SKM-1 (cell line): ENCODE results near the gene SPAG8.
A peak's percentile ranks its signal among the peaks of the same experiment; 100 is the strongest.

Experiments
- DNase-seq: peaks from one replicate; lab custom pipeline; 2025; ENCODE audit not compliant: unreplicated experiment; lab: John Stamatoyannopoulos, UW

SPAG8 gene

DNA sequence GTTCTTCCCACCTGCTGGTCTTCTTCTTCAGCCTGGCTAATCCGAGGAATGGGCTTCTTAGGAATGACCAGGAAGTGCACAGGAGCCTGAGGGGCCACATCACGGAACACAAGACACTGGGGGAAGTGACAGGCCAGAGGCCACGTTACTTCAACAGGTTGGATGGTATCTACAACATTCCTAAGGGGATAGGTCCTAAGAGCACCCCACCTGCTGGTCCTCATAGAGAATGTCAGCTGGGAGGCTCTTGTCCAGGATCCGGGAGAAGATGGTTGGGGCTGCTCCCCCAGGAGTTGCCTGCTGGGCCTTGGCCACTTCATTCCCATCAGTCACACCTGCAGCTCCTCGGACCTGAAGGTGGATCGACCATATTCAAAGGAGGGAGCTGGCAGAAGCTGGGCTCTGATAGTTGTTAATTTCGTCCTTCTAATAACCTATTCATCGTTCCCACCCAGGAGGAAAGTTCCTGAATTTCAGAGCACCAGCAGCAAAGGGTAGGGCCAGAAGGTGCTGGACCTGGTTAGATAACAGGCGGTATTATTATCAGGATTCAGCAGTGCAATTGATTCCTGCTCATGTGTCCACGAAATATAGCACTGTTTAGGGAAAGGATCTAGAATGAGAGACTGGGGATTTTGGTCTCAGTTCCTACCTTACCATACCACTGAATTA is 1.5 kb upstream of the SPAG8 start:
- DNase-seq = no peak

DNA sequence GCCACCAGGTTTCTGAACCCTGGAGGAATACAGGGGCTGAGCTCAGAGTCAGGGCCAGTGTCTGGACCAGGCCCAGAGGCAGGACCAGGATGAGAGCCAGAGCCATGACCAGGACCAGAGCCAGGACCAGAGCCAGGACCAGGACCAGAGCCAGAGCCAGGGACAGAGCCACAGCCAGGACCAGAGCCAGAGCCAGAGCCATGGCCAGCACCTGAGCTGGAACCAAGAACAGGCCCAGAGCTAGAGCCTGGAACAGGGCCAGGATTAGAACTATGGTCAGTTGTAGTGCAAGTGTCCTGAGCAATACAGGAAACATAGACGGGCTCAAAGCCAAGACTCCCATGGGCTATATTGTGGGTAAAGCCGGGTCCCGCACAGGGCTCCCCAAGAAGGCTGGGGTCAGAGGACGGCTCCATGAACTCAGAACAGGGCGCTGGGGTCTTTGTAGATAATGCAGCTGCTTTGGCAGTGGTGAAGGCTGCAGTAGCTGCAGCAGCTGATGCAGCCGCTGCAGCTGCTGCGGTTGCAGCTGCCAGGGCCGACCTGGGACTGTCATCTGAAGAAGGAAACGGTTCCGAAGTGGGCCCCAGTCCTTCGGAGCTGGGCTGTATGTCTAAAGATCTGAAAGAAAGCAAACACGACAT is 559 bp downstream of the SPAG8 start:
- DNase-seq = no peak

DNA sequence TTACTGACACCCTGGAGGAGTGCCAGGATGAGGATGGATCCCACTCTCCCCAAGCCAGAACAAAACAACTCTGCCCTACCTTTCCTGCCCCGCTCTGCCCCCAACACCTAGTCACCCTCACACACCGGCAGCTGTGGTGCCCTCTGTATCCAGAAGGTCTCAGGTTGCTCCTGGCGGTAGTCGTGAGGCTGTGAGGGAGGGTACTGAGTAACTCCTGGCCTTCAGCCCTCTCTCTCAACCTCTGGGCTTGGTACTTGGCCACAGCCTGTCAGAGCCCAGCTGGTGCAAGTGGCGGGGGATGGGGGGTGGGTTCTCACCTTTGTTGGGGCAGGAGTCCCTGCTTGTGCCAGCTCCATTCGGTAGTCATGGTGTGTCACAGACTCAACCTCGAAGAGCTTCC is 1.9 kb downstream of the SPAG8 start:
- DNase-seq = no peak

DNA sequence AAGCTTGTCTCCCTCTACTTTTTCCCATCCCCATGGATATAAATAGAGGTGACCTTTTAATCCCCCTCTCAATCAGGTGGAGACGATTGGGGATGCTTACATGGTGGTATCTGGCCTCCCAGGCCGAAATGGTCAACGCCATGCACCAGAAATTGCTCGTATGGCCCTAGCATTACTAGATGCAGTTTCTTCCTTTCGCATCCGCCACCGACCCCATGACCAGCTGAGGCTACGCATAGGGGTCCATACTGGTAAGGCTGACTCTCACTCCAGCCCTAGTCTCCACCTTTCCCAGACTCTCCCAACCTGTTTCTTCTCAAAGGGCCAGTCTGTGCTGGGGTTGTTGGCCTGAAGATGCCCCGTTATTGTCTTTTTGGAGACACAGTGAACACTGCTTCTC is 3.6 kb downstream of the SPAG8 start:
- no peak for DNase-seq

DNA sequence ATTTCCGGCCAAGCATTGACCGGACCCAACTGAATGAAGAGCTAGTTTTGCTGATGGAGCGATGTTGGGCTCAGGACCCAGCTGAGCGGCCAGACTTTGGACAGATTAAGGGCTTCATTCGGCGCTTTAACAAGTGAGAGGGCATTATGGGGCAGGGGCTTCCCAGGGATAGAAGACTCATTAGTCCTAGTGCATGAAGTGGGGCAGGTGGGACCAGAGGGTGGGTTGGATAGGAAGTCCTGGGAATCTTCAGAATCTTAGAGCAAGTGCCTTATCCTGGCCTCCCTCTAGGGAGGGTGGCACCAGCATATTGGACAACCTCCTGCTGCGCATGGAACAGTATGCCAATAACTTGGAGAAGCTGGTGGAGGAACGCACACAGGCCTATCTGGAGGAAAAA is 6.0 kb downstream of the SPAG8 start:
- no peak for DNase-seq

DNA sequence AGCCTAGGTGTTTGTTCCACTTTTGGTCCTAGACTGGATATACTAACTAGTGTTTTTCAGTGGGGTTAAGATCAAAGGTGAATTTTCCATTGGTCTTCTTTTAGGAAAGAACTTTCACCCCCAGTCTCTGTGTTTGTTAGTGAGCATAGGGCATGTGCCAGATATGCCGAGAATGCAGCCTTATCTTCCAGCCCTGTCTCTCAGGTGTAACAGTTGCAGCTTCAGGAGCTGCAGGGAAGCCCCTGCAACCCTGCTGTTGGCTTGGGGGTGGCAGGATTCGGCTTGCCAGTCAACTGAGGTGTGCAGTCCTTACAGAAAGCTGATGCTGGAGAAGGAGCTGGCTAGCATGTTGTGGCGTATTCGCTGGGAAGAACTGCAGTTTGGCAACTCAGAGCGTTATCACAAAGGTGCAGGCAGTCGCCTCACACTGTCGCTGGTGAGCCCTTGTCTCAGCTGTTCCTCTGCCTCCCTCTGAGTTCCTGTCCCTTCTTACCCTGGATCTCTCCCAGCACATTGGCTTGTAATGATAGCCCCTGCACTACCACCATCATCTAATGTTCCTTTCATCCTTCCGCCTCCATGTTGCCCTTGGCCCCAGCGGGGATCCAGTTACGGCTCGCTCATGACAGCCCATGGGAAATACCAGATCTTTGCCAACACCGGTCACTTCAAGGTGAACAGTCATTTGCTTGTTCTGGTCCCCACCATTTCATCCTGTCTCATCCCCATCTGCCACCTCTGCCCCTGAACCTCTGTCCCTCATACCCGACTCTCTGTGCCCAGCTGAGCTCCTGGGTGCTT is 10.5 kb downstream of the SPAG8 start:
- no peak for DNase-seq

DNA sequence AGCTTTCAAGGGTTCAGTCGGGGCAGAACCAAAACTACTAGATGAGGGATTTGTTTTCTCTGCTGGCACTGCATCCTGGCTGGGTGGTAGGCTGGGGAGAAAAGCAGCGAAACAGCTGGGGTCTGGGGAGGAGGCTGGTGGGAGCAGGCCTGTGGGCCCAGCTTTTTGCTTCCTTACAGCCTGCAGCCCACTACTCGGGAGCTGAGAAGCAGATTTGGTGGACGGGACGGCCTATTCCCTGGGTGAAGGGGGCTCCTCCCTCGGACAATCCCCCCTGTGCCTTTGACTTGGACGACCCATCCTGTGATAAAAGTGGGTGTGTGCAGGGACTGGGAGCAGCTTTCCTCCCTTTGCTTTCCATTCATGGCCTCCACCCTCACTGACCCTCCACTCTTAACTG is 11.5 kb downstream of the SPAG8 start:
- DNase-seq = no peak

DNA sequence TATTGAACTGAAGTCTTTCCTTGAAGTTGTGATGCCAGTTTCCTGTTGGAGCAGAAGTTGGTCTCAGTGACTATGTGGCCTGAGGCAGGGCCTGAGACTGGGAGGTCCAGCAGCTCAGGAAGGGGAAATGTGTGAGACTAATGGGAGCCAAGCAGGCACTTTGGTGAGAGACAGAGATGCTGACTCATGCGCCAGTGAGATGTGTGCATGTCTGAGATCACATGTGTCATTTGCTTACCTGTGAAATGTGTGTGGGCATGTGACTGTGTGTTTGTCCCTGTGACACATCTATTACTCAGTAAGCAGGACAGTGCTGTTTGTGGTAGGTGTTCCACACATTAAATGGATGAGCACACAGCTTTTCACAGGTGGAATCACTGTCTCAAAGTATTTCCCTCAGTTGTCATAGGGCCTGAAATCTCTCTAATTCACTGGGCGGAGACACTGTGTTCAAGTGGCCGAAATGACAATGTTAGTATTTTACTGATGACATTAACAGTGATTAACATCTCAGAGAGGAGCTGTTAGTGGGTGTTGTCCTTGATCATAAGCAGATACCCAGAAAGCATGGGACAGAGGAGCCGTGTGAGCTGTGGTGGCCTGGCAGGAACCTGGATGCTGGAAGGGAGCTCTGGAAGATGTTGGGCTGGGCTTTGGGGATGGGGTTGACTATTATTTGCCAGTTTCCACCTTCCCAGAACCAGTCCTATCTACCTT is 13.2 kb downstream of the SPAG8 start:
- no peak for DNase-seq

DNA sequence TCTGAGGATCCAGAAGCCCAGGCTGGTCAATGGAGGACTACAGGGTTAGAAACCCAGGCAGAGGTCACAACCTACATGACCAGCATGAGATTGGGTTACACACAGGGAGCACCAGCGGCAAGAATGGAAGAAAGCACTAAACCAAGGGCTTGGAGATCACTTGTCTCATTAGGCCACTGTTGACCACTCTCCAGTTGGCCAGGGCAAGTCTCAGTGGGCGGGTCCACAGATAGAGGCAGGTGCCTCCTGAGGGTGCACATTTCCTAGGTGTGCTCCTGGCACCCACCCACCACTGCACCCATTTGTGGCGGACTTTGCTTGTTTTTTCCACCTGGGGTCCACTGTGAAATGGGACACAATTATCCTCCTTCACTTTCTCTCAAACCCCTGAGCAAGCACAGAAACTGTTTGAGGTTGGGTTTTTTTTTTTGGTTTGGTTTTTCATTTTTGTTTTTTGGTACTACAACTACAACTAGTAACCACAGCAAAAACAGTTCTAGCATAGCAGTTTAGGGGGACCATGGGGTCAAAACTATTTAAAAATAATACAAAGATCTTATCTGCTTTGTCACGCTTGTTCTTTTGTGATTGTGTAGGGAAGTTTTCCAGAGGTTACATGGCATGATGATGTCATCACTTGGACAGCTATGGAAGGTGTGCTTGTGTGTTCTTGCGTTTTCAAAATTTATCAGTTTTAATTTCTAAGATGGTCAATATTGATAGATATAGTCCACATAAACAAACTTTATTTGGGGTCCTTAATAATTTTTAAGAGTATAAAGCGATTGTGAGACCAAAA is 14.6 kb downstream of the SPAG8 start:
- DNase-seq = no peak

DNA sequence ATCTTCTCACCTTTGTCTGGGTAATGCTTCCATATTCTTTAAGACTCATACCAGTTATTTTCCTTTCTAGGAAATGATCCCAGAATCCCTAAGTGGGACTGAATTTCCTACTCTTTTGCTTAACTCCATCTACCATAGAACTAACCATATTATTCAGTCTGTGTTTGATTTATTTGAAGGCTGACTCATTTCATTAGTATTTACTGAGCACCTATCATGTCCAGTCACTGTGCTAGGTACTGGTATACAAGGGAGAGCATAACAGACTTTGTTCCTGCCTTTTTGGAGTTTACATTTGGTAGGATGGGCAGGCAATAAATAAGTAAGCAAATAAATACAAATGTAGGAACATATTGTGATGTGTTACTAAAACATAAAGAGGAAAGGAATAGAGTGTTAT is 16.4 kb downstream of the SPAG8 start:
- DNase-seq = no peak

DNA sequence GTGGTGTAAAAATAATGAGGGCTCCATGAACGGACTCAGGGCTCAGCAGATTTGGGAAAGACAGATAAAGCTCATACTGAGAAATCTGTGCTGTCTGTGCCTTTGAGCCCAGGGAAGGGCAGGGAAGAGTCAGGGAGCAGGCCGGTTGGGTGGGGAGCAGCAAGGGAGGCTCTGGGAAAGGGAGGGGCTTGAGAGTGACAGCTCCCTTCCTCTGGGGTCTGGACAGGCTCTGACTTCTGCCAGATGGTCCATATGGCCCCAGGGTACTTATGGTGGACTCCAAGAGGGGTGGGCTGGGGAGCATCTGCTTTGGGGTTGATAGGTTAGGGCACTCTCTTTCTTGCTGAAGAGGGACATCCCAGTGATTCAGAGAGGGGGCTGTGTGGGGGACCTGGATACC is 18.6 kb downstream of the SPAG8 start:
- no peak for DNase-seq

DNA sequence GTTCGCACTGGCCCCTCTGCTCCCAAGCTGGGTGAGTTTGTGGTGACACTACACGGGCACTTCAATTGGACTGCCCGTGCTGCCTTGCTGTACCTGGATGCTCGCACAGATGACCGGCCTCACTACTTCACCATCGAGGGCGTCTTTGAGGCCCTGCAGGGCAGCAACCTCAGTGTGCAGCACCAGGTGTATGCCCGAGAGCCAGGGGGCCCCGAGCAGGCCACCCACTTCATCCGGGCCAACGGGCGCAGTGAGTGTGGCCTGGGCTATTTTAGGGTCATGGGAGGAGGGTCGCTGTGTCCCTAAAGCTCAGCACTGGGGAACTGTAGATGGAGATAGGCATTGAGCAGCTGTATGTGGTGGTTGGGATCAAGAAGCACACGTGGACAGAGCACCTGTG is 19.2 kb downstream of the SPAG8 start:
- no peak for DNase-seq

DNA sequence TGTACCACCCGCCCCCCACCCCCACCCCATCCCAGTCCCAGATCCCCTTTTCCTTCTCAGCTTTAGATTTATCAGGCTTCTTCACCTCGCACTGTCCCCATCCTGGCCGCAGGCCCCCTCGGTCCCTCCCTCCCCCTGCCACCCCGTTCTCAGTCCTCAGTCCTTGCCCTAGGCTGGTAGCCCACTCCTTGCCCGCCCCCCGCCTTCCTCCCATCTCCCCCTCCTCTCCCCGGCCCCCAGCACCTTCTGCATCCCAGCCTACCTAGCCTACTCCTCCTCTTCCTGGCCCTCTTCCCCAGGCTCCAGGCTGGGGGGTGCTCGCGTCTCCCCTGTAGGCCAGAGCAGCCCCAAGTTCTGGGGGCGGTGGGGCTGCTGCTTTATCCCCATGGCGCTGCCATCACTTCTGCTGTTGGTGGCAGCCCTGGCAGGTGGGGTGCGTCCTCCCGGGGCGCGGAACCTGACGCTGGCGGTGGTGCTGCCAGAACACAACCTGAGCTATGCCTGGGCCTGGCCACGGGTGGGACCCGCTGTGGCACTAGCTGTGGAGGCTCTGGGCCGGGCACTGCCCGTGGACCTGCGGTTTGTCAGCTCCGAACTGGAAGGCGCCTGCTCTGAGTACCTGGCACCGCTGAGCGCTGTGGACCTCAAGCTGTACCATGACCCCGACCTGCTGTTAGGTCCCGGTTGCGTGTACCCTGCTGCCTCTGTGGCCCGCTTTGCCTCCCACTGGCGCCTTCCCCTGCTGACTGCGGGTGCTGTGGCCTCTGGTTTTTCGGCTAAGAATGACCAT is 19.8 kb downstream of the SPAG8 start:
- no peak for DNase-seq

DNA sequence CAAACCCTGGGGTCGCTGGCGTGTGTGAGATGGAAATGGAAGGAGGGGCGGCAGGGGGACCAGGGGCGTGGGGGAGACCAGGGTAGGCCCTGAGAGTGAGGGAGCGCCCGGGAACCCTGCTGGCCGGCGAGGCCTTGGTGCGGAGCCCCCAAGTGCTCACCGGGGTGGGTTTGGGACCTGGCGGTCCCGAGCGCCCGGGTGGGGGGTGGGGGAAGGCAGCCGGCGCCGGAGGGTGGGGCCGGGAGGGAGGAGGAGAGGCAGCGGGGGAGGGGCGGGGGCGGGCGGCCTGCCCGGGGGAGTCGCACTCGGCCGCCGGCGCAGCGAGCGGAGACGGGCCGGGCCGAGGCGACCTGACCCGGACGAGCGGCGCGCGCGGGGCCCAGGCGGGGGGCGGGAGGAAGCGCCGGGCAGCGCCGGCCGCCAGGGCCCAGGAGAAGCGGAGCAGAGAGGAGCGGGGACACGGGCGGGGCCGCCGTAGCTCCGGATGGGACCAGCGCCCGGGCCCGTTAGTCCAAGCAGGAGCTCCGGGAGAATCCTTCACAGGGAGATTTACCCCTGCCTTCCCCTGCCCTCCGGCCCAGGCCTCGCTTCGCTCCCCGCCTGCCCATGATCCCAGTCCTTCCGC is 20.7 kb downstream of the SPAG8 start, which contains the start of gene NPR2:
TSS of gene NPR2 (plus strand) at position 295 of the 625 bp plus-strand sequence. CDS start 818 bp downstream, outside the sequence.
- DNase-seq = no peak

DNA sequence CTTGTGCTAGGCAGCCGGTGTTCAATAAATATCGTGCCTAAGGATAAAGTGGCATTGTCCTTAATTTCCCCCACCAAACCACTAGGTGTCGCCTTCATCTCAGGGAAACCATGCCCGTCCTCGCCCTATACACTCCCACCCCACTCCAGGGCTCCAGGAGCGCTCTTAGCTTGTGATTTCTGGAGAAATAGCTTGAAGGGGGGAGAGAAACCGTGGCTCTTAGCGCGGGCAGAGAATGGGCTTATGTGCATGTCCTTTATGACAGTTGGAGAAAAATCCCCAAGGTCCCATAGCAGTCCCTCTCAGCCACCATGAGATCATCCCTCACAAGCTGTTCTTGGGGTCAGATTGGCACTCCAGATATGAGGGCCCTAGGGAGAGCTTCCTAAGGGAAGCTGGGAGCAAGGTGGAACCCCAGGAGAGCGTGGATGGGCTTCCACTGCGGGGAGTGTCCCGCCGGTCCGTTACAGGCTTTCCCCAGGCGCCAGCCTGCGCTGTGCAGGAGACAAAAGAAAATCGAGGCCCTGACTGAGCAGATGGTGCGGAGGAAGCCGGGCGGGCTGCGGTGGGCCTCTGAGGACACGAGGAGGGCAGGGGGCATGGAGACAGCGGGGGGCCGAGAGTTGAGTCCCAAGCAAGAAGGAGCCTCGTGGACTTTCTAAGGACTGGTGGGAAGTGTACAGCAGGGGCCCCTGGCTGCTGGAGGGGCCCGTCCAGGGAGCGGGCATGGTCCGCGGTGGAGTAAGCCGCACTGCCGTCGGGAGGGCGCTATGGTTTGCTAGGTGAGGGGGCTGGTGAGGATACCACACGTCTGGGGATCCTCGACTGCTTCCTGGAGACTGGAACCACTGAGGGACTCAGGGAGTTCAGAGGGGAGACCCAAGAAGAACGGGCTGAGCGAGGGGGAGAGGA is 21.4 kb downstream of the SPAG8 start:
- DNase-seq = peak; percentile 13

DNA sequence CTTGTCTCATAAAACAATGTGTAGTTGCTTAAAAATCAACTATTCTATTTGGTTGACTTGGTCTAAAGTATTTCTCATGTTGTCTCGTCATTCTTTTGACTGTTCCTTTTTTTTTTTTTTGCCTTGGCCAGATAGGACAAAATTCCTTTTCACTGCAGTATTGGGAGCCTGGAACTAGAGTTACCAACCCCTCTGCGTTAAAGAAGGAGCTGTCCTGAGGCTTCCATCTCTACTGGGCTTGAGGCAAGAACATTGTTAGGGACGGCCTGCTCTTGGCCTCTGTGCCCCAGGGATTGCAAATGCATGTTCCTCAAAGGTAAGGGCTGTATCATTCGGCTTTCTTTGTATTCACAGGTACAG is 22.1 kb downstream of the SPAG8 start:
- no peak for DNase-seq

DNA sequence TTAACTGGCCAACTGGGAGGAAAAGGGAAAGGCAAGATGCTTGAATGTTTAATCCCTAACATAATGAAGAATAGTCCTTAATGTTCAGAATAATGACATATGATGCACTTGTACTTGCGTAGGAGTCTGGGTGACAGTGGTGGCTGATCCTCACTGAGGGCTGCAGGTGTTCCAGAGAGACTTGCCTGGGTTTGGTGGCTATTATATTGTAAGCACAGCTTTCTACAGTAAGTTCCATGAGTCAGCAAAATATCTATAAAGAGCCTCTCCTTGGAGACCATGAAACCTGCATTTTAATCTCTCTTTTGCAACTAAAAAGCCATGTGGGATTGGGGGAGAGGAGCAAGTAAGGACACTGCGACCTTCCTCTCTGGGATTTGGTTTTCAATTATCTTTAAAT is 22.5 kb downstream of the SPAG8 start:
- DNase-seq = no peak

DNA sequence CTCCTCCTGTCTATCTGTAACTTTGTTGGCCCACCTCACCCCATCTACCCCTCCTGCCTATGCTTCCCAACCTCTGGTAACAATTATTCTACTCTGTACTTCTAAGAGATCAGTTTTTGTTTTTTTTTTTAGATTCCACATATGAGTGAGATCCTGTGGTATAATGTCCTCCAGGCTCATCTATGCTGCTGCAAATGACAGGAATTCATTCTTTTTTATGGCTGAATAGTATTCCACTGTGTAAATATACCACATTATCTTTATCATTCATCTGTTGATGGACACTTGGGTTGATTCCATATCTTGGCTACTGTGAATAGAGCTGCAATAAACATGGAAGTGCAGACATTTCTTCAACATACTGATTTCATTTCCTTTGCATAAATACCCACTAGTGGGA is 28.6 kb downstream of the SPAG8 start:
- no peak for DNase-seq

DNA sequence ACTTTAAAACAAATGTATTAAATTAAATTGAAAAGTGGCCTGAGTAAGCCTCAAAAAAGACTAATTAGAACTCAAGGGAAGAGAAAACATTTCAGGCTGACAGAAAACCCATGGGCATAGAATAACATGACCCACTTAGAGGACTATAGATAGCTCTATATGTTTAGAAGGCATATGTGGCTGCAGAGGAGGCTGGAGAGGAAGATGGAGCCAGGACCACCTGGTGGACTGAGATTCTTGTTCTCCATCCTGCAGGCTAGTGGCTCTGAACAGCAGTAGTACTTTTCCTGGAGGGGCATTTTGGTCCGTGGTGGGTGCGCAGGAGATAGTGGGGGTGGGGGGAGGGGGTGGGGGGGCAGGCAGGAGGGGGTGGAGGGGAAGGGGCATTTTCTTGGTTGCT is 31.0 kb downstream of the SPAG8 start:
- no peak for DNase-seq
